Heart left ventricle (tissue), 16 donors: ENCODE results near the gene DDHD1. TPM values are rescaled to one million over a fixed set of nuclear protein-coding genes. Genes with fewer than 3 reads are reported as not detected.
"Not testable (repeated sequence)": the region's sequence is repeated elsewhere in the genome, so short reads cannot be mapped to it uniquely, and the experiment has no call there.

Experiments
- ATAC-seq, 4 donors: fragments of 200-7000 bp; cut with Tn5 transposase; one replicate each; pipeline ENCODE4 v1.9.1; 2020 to 2022; ENCODE audit warnings: moderate library complexity in 4 of 4, mild to moderate bottlenecking in 3 of 4, moderate number of reproducible peaks in 1 of 4
- DNase-seq, 5 donors: peaks; one replicate each; pipeline ENCODE4 v3.0.0-alpha.2; 2020
- H3K27ac ChIP-seq, 12 donors: fragments of 200-600 bp; sonication (generic) in 4 of 12; one replicate each; pipeline versions ENCODE4 v1.5.0 to v1.8.0; 2016 to 2022; ENCODE audit warnings: mild to moderate bottlenecking in 2 of 12
- H3K27me3 ChIP-seq, 9 donors: fragments of 200-600 bp; sonication (generic) in 2 of 9; one replicate each; pipeline versions ENCODE4 v1.5.1 to v1.8.0; 2016 to 2022; ENCODE audit warnings: mild to moderate bottlenecking in 3 of 9
- H3K36me3 ChIP-seq, 9 donors: fragments of 200-600 bp; sonication (generic) in 2 of 9; one replicate each; pipeline versions ENCODE4 v1.5.0 to v1.8.0; 2018 to 2022; ENCODE audit warnings: mild to moderate bottlenecking in 2 of 9
- H3K4me1 ChIP-seq, 12 donors: fragments of 200-600 bp; sonication (generic) in 4 of 12; one replicate each; pipeline versions ENCODE4 v1.5.0 to v1.8.0; 2016 to 2022; ENCODE audit warnings: mild to moderate bottlenecking in 3 of 12
- H3K4me3 ChIP-seq, 12 donors: fragments of 200-600 bp; sonication (generic) in 4 of 12; one replicate each; pipeline versions ENCODE4 v1.5.0 to v1.8.0; 2017 to 2022; ENCODE audit warnings: mild to moderate bottlenecking in 9 of 12, moderate library complexity in 4 of 12
- H3K9me3 ChIP-seq, 12 donors: fragments of 200-600 bp; sonication (generic) in 4 of 12; one replicate each; pipeline versions ENCODE4 v1.5.0 to v1.8.0; 2016 to 2022; ENCODE audit warnings: mild to moderate bottlenecking in 1 of 12
- POLR2A ChIP-seq, 2 donors: fragments of 450-650 bp; IDR thresholded peaks; one replicate each; pipeline ENCODE4 v1.6.1; 2017; ENCODE audit warnings: antibody characterized with exemption in 2 of 2, mild to moderate bottlenecking in 2 of 2, moderate library complexity in 2 of 2
- WGBS, 4 donors: extraction: QIAGEN DNeasy Blood & Tissue Kit in 2 of 4; methylation state at CpG; one replicate each; pipeline versions ENCODE4 v1.1.5 to v1.1.7; 2013 to 2018; 5-methylcytosine and 5-hydroxymethylcytosine counted together
- intact Hi-C, 10 donors: fragments of 100-400 bp; cut with DNase I; formaldehyde crosslinking; loops; one replicate each; pipeline versions ENCODE4 v1.11.1 to v1.14.2; 2022
- polyA plus RNA-seq, 2 donors: library from polyadenylated mRNA; stranded (reverse); fragments of 200-250 nt; gene quantifications; one replicate each; pipeline ENCODE4 v1.2.3, GENCODE V29; 2013
- total RNA-seq, 9 donors: library from RNA; depleted of rRNA in 2 of 9; stranded (reverse); fragments of >200 nt in 2 of 9; fragmentation: NEBNext Ultra II Directional in 3 of 9; extraction: Animal tissue kit (Norgen Biotek cat#: 25700) in 3 of 9; gene quantifications; one replicate each; pipeline versions ENCODE4 v1.1.0 to v1.2.4, GENCODE V29; 2016 to 2023
- TF ChIP-seq, protein P1 (sequence below), 12 donors: fragments of 200-600 bp; sonication (generic) in 4 of 12; IDR thresholded peaks; one replicate each; pipeline versions ENCODE4 v1.5.0 to v1.8.0; 2018 to 2022; ENCODE audit warnings: antibody characterized with exemption in 12 of 12, mild to moderate bottlenecking in 5 of 12
- donor health status: ischemic (EF 13 %, LVEDD 7.1; RV severe dilation, severe dysfunction).
- donor health status: healthy with polysubstance abuse.
- donor health status: DM: no; HTN: yes; CAD: no.
- donor health status: DM: no; HTN: no; CAD: no.
- donor health status: ischemic (EF 25% LVEDD 6.9; RV normal size, moderate dysfunction).
- donor health status: ischemic (EF 25% LVEDD 5.7; RV mildly dilated, moderate dysfunction).
- donor health status: healthy.
- donor health status: DM: yes; HTN: yes; CAD: no.
- donor health status: ischemic (EF 35%, LVEDD 5.7; RV mildly dilated, moderate dysfunction).
- donor health status: nonischemic (EF 11% LVEDD 7.7; RV severe dilation, severe dysfunction).
- donor health status: DM: yes; HTN: yes; CAD: no.
- donor health status: PGD.
- donor health status: ischemic (EF 29% LVEDD 5.4; RV normal size, mild dysfunction).
- donor health status: nonischemic (EF 23%, LVEDD 6.1; RV moderate dilation, normal function).

DDHD1 gene
- total and polyA plus RNA-seq, 11 donors, result 3.5 to 12.1 (median 7.0) TPM

- DNase-seq, result no peak
- Histone ChIP-seq H3K27me3 (no peaks in the 10 kb centered on the region), H3K27ac (no peak overlapping the region), H3K36me3 (peaks cover 0 to 16% (median 8%) of the 10 kb centered on the region in 9 donors), H3K9me3 (peaks cover 0 to 9% (median 0%) of the 10 kb centered on the region in 12 donors), H3K4me3 (no peak overlapping the region), H3K4me1 (no peaks in the 10 kb centered on the region)
- no peak for ATAC-seq
- WGBS, 4 donors, result 93 to 95% (median 93%) methylated on average over 2 of the region's 2 CpGs
- intact Hi-C loops, result no loop called here
- TF ChIP-seq, protein P1, sequence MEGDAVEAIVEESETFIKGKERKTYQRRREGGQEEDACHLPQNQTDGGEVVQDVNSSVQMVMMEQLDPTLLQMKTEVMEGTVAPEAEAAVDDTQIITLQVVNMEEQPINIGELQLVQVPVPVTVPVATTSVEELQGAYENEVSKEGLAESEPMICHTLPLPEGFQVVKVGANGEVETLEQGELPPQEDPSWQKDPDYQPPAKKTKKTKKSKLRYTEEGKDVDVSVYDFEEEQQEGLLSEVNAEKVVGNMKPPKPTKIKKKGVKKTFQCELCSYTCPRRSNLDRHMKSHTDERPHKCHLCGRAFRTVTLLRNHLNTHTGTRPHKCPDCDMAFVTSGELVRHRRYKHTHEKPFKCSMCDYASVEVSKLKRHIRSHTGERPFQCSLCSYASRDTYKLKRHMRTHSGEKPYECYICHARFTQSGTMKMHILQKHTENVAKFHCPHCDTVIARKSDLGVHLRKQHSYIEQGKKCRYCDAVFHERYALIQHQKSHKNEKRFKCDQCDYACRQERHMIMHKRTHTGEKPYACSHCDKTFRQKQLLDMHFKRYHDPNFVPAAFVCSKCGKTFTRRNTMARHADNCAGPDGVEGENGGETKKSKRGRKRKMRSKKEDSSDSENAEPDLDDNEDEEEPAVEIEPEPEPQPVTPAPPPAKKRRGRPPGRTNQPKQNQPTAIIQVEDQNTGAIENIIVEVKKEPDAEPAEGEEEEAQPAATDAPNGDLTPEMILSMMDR (IDR thresholded peaks at IDR 0.05), result no peak
- no peak for TF ChIP-seq POLR2A (IDR thresholded peaks at IDR 0.05)
Measured at GRCh38 chr14:53090853-53091252, 62.3 kb downstream of the DDHD1 start.

DNA sequence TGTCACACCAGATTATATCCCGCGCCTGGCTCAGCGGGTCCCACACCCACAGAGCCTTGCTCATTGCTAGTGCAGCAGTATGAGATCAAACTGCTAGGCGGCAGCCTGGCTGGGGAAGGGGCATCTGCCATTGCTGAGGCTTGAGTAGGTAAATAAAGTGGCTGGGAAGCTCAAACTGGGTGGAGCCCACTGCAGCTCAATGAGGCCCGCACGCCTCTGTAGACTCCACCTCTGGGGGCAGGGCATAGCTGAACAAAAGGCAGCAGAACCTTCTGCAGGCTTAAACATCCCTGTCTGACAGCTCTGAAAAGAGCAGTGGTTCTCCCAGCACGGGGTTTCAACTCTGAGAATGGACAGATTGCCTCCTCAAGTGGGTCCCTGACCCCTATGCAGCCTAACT is 68.2 kb downstream of the DDHD1 start:
- ATAC-seq, DNase-seq, H3K27me3 ChIP-seq, H3K9me3 ChIP-seq, H3K4me3 ChIP-seq, intact Hi-C loops, H3K27ac ChIP-seq, H3K36me3 ChIP-seq, H3K4me1 ChIP-seq: not testable (repeated sequence)
- WGBS, 4 donors, result 95 to 100% (median 96%) methylated on average over 6 to 7 of the region's 7 CpGs

GRCh38 chr14:53064475-53064874 is 88.6 kb downstream of the DDHD1 start:
- H3K9me3 ChIP-seq, result no peaks in the 10 kb centered on the region
- WGBS, 4 donors, result 67 to 99% (median 98%) methylated on average over 1 of the region's 1 CpG
- ATAC-seq, result no peak
- no peak overlapping the region for H3K4me3 ChIP-seq
- H3K27me3 ChIP-seq, result no peaks in the 10 kb centered on the region
- intact Hi-C loops, result loop anchor here in 1 of 10 donors (10.0 kb wide), 1 partner anchor 230 kb away; no protein-coding TSS in a partner anchor
- no peak for DNase-seq
- no peaks in the 10 kb centered on the region for H3K4me1 ChIP-seq
- no peak overlapping the region for H3K27ac ChIP-seq
- H3K36me3 ChIP-seq, result peaks cover 0 to 14% (median 0%) of the 10 kb centered on the region in 9 donors
- no peak for TF ChIP-seq POLR2A (IDR thresholded peaks at IDR 0.05)
- TF ChIP-seq, protein P1 (IDR thresholded peaks at IDR 0.05), result no peak

GRCh38 chr14:53062856-53063255 is 90.3 kb downstream of the DDHD1 start:
- Histone ChIP-seq H3K9me3 (no peaks in the 10 kb centered on the region), H3K27me3 (no peaks in the 10 kb centered on the region), H3K4me1 (no peaks in the 10 kb centered on the region), H3K27ac (no peak overlapping the region), H3K4me3 (no peak overlapping the region), H3K36me3 (peaks cover 0 to 14% (median 3%) of the 10 kb centered on the region in 9 donors)
- ATAC-seq, result no peak
- intact Hi-C loops, result loop anchor here in 1 of 10 donors (10.0 kb wide), 1 partner anchor 232 kb away; no protein-coding TSS in a partner anchor
- DNase-seq, result no peak
- TF ChIP-seq POLR2A (IDR thresholded peaks at IDR 0.05), result no peak
- TF ChIP-seq, protein P1 (IDR thresholded peaks at IDR 0.05), result no peak
- WGBS, 4 donors, result 67 to 76% (median 73%) methylated on average over 8 of the region's 8 CpGs

DNA sequence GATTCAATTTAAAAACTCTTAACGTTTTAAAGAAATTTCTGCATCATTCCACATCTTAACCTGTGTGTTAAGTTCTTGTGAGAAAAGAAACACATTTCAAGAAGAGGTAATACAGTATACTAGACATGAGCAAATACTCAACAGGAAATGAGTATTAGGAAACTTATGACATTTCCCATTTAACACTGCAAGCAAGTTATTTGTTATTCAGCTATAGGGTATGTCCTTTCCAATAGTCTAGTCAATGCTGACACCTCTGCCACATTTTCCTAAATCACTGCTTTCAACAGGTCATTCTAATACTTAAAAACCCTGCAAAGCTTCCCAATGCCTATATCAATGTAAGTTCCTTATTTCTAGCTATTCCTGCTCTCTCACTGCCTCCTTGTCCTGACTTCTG is 93.1 kb downstream of the DDHD1 start:
- no peak for DNase-seq
- intact Hi-C loops, result loop anchor here in 1 of 10 donors (10.0 kb wide), 1 partner anchor 235 kb away; no protein-coding TSS in a partner anchor
- Histone ChIP-seq H3K4me1 (peaks cover 0 to under 1% (median 0%) of the 10 kb centered on the region in 12 donors), H3K27me3 (no peaks in the 10 kb centered on the region), H3K9me3 (no peaks in the 10 kb centered on the region), H3K36me3 (peaks cover 0 to 14% (median 4%) of the 10 kb centered on the region in 9 donors), H3K4me3 (no peak overlapping the region), H3K27ac (no peak overlapping the region)
- no peak for TF ChIP-seq POLR2A (IDR thresholded peaks at IDR 0.05)
- TF ChIP-seq, protein P1 (IDR thresholded peaks at IDR 0.05), result no peak
- ATAC-seq, result no peak
- WGBS, 4 donors, result 84 to 91% (median 87%) methylated on average over 1 of the region's 1 CpG
